Measurements from ENCODE around the gene EEIG1. TPM values are rescaled to one million over a fixed set of nuclear protein-coding genes. Genes with fewer than 3 reads are reported as not detected.
A peak's percentile ranks its signal among the peaks of the same experiment; 100 is the strongest.

Gene EEIG1
- total and polyA plus RNA-seq, 9 of the 15 experiments (the other 6 are each of a cell fraction or from before 2014, with no cell fraction given) = 0.17 to 16.7 (median 3.6) TPM

DNA sequence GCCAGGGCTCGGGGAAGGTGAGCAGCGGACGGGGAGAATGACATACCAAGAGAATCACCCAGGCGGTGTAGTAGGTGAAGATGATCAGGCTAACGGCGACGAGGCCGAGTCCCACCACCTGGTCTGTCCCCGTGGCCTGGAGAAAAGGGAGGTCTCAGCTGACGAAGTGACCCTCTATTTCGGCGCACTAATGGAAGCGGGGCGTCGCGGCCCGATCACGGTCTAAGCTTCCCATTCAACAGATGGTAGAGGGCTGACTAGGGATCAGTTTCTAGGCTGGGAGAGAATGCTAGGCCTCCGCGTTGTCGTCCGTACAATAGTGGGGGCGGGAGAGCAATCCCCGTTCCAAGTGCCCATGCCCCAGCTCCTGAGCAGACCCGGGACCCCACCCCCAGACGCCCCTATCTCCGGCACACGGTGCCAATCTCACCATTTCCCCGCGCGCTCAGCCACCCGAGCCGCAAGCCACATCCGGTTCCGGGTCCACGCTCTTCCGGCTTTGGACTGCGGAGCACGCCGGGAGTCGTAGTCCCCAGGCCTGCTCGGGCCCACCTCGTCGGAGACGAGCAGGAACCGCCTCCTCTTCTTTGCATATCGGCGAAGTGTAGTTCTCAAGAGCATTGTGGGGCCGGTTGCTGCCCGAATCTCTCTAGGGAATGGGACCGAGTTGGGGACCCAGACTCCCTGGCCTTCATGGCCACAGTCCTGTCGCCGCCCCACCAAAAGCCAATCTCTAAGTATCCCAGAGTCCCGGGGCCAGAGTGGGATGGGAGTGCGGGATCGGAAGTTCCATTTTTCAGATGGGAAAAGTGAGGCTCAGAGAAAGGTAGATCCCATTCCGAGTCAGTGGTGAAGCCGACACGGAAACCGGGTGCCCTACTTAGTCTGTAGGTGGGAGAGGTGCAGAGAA, 43.1 kb downstream of the EEIG1 start, which contains the start of gene DPM2 (continued):
- TF ChIP-seq ZNF124 (CRISPR knock-in tag; IDR thresholded peaks at IDR 0.05) (no peak), POLR2B (IDR thresholded peaks at IDR 0.05; ENCODE audit: low read depth, partially characterized antibody) (peak; percentile 69), NUFIP1 (IDR thresholded peaks at IDR 0.05; ENCODE audit: partially characterized antibody) (no peak), TRIM28 (IDR thresholded peaks at IDR 0.05) (no peak), ZNF134 (CRISPR knock-in tag; conservative IDR thresholded peaks at IDR 0.05) (no peak), TARDBP (IDR thresholded peaks at IDR 0.05) (no peak), ETV1 (tag; conservative IDR thresholded peaks at IDR 0.05; ENCODE audit: low read depth) (peak; percentile 78), GABPB1 (CRISPR knock-in tag; IDR thresholded peaks at IDR 0.05) (peak; percentile 99), NFATC3 (IDR thresholded peaks at IDR 0.05) (no peak), TCFL5 (CRISPR knock-in tag; conservative IDR thresholded peaks at IDR 0.05) (no peak), SRSF9 (IDR thresholded peaks at IDR 0.05; ENCODE audit: borderline replicate concordance, low read depth, low read length) (no peak), HNRNPL (IDR thresholded peaks at IDR 0.05; ENCODE audit: low read depth, low read length) (no peak), STAT5A (IDR thresholded peaks at IDR 0.05; ENCODE audit: borderline replicate concordance, low read length) (no peak), PHF8 (IDR thresholded peaks at IDR 0.05; ENCODE audit: borderline replicate concordance, low read length) (peak; percentile 77; the same call in 1 of the 2 replicates)
- TF ChIP-seq, protein P1, sequence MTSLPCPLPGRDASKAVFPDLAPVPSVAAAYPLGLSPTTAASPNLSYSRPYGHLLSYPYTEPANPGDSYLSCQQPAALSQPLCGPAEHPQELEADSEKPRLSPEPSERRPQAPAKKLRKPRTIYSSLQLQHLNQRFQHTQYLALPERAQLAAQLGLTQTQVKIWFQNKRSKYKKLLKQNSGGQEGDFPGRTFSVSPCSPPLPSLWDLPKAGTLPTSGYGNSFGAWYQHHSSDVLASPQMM (CRISPR knock-in tag; IDR thresholded peaks at IDR 0.05) = no peak
- TF ChIP-seq, protein P2, sequence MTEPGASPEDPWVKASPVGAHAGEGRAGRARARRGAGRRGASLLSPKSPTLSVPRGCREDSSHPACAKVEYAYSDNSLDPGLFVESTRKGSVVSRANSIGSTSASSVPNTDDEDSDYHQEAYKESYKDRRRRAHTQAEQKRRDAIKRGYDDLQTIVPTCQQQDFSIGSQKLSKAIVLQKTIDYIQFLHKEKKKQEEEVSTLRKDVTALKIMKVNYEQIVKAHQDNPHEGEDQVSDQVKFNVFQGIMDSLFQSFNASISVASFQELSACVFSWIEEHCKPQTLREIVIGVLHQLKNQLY (CRISPR knock-in tag; conservative IDR thresholded peaks at IDR 0.05) = no peak
- TF ChIP-seq, protein P3, sequence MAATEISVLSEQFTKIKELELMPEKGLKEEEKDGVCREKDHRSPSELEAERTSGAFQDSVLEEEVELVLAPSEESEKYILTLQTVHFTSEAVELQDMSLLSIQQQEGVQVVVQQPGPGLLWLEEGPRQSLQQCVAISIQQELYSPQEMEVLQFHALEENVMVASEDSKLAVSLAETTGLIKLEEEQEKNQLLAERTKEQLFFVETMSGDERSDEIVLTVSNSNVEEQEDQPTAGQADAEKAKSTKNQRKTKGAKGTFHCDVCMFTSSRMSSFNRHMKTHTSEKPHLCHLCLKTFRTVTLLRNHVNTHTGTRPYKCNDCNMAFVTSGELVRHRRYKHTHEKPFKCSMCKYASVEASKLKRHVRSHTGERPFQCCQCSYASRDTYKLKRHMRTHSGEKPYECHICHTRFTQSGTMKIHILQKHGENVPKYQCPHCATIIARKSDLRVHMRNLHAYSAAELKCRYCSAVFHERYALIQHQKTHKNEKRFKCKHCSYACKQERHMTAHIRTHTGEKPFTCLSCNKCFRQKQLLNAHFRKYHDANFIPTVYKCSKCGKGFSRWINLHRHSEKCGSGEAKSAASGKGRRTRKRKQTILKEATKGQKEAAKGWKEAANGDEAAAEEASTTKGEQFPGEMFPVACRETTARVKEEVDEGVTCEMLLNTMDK (IDR thresholded peaks at IDR 0.05; ENCODE audit: borderline replicate concordance, insufficient read depth, low read depth, low read length, poor library complexity, severe bottlenecking) = no peak
- TF ChIP-seq, protein P4, sequence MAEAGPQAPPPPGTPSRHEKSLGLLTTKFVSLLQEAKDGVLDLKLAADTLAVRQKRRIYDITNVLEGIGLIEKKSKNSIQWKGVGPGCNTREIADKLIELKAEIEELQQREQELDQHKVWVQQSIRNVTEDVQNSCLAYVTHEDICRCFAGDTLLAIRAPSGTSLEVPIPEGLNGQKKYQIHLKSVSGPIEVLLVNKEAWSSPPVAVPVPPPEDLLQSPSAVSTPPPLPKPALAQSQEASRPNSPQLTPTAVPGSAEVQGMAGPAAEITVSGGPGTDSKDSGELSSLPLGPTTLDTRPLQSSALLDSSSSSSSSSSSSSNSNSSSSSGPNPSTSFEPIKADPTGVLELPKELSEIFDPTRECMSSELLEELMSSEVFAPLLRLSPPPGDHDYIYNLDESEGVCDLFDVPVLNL (CRISPR knock-in tag; IDR thresholded peaks at IDR 0.05; ENCODE audit: low read depth) = 0 out of 2 replicates have a peak, but pooled peaks have one; percentile 42
- TF ChIP-seq, protein P5, sequence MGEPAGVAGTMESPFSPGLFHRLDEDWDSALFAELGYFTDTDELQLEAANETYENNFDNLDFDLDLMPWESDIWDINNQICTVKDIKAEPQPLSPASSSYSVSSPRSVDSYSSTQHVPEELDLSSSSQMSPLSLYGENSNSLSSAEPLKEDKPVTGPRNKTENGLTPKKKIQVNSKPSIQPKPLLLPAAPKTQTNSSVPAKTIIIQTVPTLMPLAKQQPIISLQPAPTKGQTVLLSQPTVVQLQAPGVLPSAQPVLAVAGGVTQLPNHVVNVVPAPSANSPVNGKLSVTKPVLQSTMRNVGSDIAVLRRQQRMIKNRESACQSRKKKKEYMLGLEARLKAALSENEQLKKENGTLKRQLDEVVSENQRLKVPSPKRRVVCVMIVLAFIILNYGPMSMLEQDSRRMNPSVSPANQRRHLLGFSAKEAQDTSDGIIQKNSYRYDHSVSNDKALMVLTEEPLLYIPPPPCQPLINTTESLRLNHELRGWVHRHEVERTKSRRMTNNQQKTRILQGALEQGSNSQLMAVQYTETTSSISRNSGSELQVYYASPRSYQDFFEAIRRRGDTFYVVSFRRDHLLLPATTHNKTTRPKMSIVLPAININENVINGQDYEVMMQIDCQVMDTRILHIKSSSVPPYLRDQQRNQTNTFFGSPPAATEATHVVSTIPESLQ (CRISPR knock-in tag; IDR thresholded peaks at IDR 0.05) = no peak
- TF ChIP-seq, protein P6, sequence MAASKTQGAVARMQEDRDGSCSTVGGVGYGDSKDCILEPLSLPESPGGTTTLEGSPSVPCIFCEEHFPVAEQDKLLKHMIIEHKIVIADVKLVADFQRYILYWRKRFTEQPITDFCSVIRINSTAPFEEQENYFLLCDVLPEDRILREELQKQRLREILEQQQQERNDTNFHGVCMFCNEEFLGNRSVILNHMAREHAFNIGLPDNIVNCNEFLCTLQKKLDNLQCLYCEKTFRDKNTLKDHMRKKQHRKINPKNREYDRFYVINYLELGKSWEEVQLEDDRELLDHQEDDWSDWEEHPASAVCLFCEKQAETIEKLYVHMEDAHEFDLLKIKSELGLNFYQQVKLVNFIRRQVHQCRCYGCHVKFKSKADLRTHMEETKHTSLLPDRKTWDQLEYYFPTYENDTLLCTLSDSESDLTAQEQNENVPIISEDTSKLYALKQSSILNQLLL (CRISPR knock-in tag; IDR thresholded peaks at IDR 0.05; ENCODE audit: borderline replicate concordance) = no peak

All from K562 (cell line).